BE2C (cell line): ENCODE measurements around the gene KAT5.

ENCODE experiments used
- DNase-seq: peaks from one replicate; pipeline ENCODE4 v3.0.0-alpha.2; 2020
- H3K27me3 ChIP-seq: fragments of 250-450 bp; sonication (Bioruptor Pico); 2 replicates; pipeline ENCODE4 v1.5.1; 2020; ENCODE audit warnings: mild to moderate bottlenecking
- H3K36me3 ChIP-seq: fragments of 250-450 bp; sonication (Bioruptor Pico); 2 replicates; pipeline ENCODE4 v1.5.1; 2020; ENCODE audit warnings: mild to moderate bottlenecking
- H3K4me1 ChIP-seq: fragments of 250-450 bp; sonication (Bioruptor Pico); 2 replicates; pipeline ENCODE4 v1.5.1; 2020
- H3K4me3 ChIP-seq: 2 replicates; pipeline ENCODE4 v1.5.1; 2011; ENCODE audit warnings: low read depth, low read length
- H3K9me3 ChIP-seq: fragments of 250-450 bp; sonication (Bioruptor Pico); 2 replicates; pipeline ENCODE4 v1.5.1; 2020
- CTCF ChIP-seq: IDR thresholded peaks from 2 replicates; pipeline ENCODE4 v1.5.1; 2012; ENCODE audit warnings: mild to moderate bottlenecking, low read depth, low read length

The KAT5 gene

DNA sequence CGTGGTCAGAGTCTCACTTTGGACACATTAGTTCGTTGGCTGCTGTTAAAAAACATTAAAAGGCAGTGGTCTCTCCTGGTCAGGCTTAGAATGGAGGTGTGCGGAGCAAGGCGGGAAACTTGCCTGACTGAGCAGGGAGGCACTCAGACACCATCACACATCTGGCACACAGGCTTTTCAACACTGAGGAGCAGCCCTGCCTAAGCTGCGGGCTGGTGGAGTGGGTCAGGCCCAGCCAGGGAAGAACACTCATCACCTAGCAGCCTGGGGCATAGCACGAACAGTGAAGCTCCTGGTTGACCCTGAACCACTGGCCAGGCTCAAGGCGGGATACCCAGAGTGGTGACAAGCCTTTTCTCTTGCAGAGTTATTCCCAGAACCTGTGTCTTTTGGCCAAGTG lies 4.2 kb downstream of the KAT5 start:
- Histone ChIP-seq H3K9me3 (no peaks in the 10 kb centered on the region), H3K4me3 (no peak overlapping the region), H3K27me3 (no peaks in the 10 kb centered on the region), H3K4me1 (peaks cover 8% of the 10 kb centered on the region), H3K36me3 (peaks cover 70% of the 10 kb centered on the region)
- TF ChIP-seq CTCF: no peak
- DNase-seq: no peak

DNA sequence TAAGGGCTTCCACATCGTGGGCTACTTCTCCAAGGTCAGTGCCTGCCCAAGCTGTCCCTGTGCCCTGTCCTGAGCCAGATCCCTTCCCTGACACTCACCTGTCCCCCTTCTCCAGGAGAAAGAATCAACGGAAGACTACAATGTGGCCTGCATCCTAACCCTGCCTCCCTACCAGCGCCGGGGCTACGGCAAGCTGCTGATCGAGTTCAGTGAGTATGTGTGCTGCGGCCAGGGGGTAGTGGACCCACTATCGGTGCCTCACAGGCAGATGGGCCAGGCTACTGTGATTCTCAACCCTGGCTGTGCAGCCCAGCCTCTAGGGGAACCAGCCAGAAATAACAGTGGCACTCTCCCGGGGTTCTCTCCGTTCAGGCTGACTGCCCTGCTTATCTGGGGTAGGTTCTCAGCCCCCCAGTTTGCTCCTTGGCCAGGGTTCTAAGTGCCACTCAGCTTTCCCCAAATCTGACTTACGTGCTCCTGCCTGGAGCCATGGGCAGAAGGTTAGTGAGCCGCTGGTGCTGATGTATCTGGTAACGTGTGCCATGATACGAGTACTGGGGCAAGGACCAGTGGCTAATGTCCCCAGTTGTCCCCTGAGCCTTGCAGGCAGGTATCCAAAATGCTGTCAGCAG lies 4.8 kb downstream of the KAT5 start:
- no peak for DNase-seq
- TF ChIP-seq CTCF: no peak
- H3K36me3 ChIP-seq: peaks cover 70% of the 10 kb centered on the region

GRCh38 chr11:65717906-65718305 lies 5.9 kb downstream of the KAT5 start:
- H3K4me3 ChIP-seq: no peak overlapping the region
- peaks cover 68% of the 10 kb centered on the region for H3K36me3 ChIP-seq
- H3K4me1 ChIP-seq: peaks cover 5% of the 10 kb centered on the region
- no peak for TF ChIP-seq CTCF
- no peaks in the 10 kb centered on the region for H3K9me3 ChIP-seq
- no peak for DNase-seq
- no peaks in the 10 kb centered on the region for H3K27me3 ChIP-seq

More for the DNA sequence above, 4.8 kb downstream of the KAT5 start:
- H3K4me3 ChIP-seq: no peak overlapping the region
- no peaks in the 10 kb centered on the region for H3K27me3 ChIP-seq
- H3K4me1 ChIP-seq: peaks cover 8% of the 10 kb centered on the region
- H3K9me3 ChIP-seq: no peaks in the 10 kb centered on the region

GRCh38 chr11:65718531-65718930 lies 6.5 kb downstream of the KAT5 start:
- H3K27me3 ChIP-seq: no peaks in the 10 kb centered on the region
- H3K9me3 ChIP-seq: no peaks in the 10 kb centered on the region
- peaks cover 4% of the 10 kb centered on the region; the same call in 1 of the 2 replicates for H3K4me1 ChIP-seq
- H3K36me3 ChIP-seq: peaks cover 62% of the 10 kb centered on the region
- DNase-seq: no peak
- no peak overlapping the region for H3K4me3 ChIP-seq
- no peak for TF ChIP-seq CTCF

GRCh38 chr11:65718964-65719492 lies 7.0 kb downstream of the KAT5 start:
- H3K9me3 ChIP-seq: no peaks in the 10 kb centered on the region
- peaks cover 57% of the 10 kb centered on the region for H3K36me3 ChIP-seq
- H3K4me3 ChIP-seq: peak overlapping the region; percentile 75
- DNase-seq: no peak
- H3K4me1 ChIP-seq: peaks cover 4% of the 10 kb centered on the region; the same call in 1 of the 2 replicates
- peaks cover 2% of the 10 kb centered on the region for H3K27me3 ChIP-seq
- TF ChIP-seq CTCF: no peak

DNA sequence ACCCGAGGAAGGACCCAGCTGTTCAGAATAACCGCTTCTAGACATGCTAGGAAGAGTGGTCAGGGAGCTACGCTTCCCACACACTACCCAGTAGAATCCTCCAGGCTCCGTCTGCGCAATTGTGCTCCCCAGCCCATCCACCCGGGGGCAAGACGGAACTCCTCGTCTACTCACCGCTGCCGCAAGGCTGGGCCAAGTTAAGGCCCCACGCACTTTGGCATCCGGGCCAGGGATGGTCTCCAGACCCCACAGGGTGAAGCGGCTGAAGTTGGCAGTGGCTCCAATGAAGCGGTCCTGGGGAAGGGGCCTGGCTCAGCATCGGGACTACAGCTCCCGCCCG lies 7.8 kb downstream of the KAT5 start:
- TF ChIP-seq CTCF: no peak
- H3K4me1 ChIP-seq: peaks cover 4% of the 10 kb centered on the region; the same call in 1 of the 2 replicates
- peaks cover 49% of the 10 kb centered on the region for H3K36me3 ChIP-seq
- H3K4me3 ChIP-seq: peak overlapping the region; percentile 75
- DNase-seq: peak; percentile 34
- no peaks in the 10 kb centered on the region for H3K9me3 ChIP-seq
- peaks cover 7% of the 10 kb centered on the region for H3K27me3 ChIP-seq
